Measurements from ENCODE around the gene NOP14.
"Not testable (repeated sequence)": the region's sequence is repeated elsewhere in the genome, so short reads cannot be mapped to it uniquely, and the experiment has no call there.

The NOP14 gene

GRCh38 chr4:2942037-2942531 is 21.1 kb downstream of the NOP14 start:
- in situ Hi-C loops (cut with MboI; ENCODE audit: low sequenced_read_pairs, unreplicated experiment): no loop called here
- DNase-seq (ENCODE audit: low spot score): no peak
- TF ChIP-seq CTCF (IDR thresholded peaks at IDR 0.05; ENCODE audit: borderline replicate concordance, control extremely low read depth, extremely low read depth, insufficient read depth, missing control alignments): no peak

GRCh38 chr4:2941138-2942036 is 21.8 kb downstream of the NOP14 start:
- DNase-seq (ENCODE audit: low spot score): no peak
- no peak for TF ChIP-seq CTCF (IDR thresholded peaks at IDR 0.05; ENCODE audit: borderline replicate concordance, control extremely low read depth, extremely low read depth, insufficient read depth, missing control alignments)
- in situ Hi-C loops (cut with MboI; ENCODE audit: low sequenced_read_pairs, unreplicated experiment): no loop called here

- in situ Hi-C loops (cut with MboI; ENCODE audit: low sequenced_read_pairs, unreplicated experiment): no loop called here
- no peak for TF ChIP-seq CTCF (IDR thresholded peaks at IDR 0.05; ENCODE audit: borderline replicate concordance, control extremely low read depth, extremely low read depth, insufficient read depth, missing control alignments)
- no peak for DNase-seq (ENCODE audit: low spot score)
Observed at GRCh38 chr4:2940267-2941137, 22.7 kb downstream of the NOP14 start.

GRCh38 chr4:2939383-2940243 is 23.6 kb downstream of the NOP14 start:
- DNase-seq (ENCODE audit: low spot score): no peak
- TF ChIP-seq CTCF (IDR thresholded peaks at IDR 0.05; ENCODE audit: borderline replicate concordance, control extremely low read depth, extremely low read depth, insufficient read depth, missing control alignments): no peak
- in situ Hi-C loops (cut with MboI; ENCODE audit: low sequenced_read_pairs, unreplicated experiment): no loop called here

- in situ Hi-C loops (cut with MboI; ENCODE audit: low sequenced_read_pairs, unreplicated experiment): no loop called here
- no peak for DNase-seq (ENCODE audit: low spot score)
- no peak for TF ChIP-seq CTCF (IDR thresholded peaks at IDR 0.05; ENCODE audit: borderline replicate concordance, control extremely low read depth, extremely low read depth, insufficient read depth, missing control alignments)
Observed at GRCh38 chr4:2938906-2939305, 24.3 kb downstream of the NOP14 start.

- DNase-seq (ENCODE audit: low spot score); in situ Hi-C loops (cut with MboI; ENCODE audit: low sequenced_read_pairs, unreplicated experiment): not testable (repeated sequence)
Observed at GRCh38 chr4:2938411-2938810, 24.8 kb downstream of the NOP14 start.
